SK-N-MC (cell line): ENCODE results near the gene ZNF521.

ENCODE experiments used
- EZH2 ChIP-seq: fragments of 200-600 bp; sonication (generic); IDR thresholded peaks from one replicate; pipeline ENCODE4 v1.6.1; 2017; ENCODE audit warnings: antibody characterized with exemption
- POLR2AphosphoS5 ChIP-seq: IDR thresholded peaks from 2 replicates; pipeline ENCODE4 v1.6.1; 2012; ENCODE audit warnings: mild to moderate bottlenecking, low read depth, low read length, borderline replicate concordance

- TF ChIP-seq POLR2AphosphoS5 (no peak), EZH2 (no peak)
These were observed 29.2 kb downstream of the ZNF521 start for GRCh38 chr18:25322806-25323205.
